Ectodermal cell (in vitro differentiated cells): ENCODE data around the gene ZNF10.

Source experiments
- H3K27ac ChIP-seq: 2 replicates; pipeline ENCODE4 v1.7.0; 2013; ENCODE audit warnings: mild to moderate bottlenecking, low read depth, low read length; ENCODE audit not compliant: insufficient read depth, poor library complexity, severe bottlenecking
- H3K27me3 ChIP-seq: 2 replicates; pipeline ENCODE4 v1.7.0; 2013; ENCODE audit warnings: mild to moderate bottlenecking, low read length; ENCODE audit not compliant: insufficient read depth, control insufficient read depth, poor library complexity, severe bottlenecking
- H3K36me3 ChIP-seq: one replicate; pipeline ENCODE4 v1.7.0; 2013; ENCODE audit warnings: low read length; ENCODE audit not compliant: control insufficient read depth, insufficient read depth
- H3K4me1 ChIP-seq: one replicate; pipeline ENCODE4 v1.7.0; 2013; ENCODE audit warnings: low read length; ENCODE audit not compliant: control insufficient read depth, insufficient read depth
- H3K4me3 ChIP-seq: 2 replicates; pipeline ENCODE4 v1.7.0; 2013; ENCODE audit warnings: low read depth, low read length, control low read depth; ENCODE audit not compliant: insufficient read depth
- H3K9me3 ChIP-seq: 2 replicates; pipeline ENCODE4 v1.7.0; 2013; ENCODE audit warnings: mild to moderate bottlenecking, low read length, moderate library complexity; ENCODE audit not compliant: control insufficient read depth
- WGBS, 2 experiments: methylation state at CpG; one replicate each; pipeline ENCODE4 v1.1.7; 2013; ENCODE audit warnings: missing lambda C conversion rate in 2 of 2; 5-methylcytosine and 5-hydroxymethylcytosine counted together

Gene ZNF10

GRCh38 chr12:133129368-133130037 is 924 bp upstream of the ZNF10 start:
- H3K4me1 ChIP-seq: no peaks in the 10 kb centered on the region
- peaks cover 50% of the 10 kb centered on the region for H3K36me3 ChIP-seq
- H3K27me3 ChIP-seq: no peaks in the 10 kb centered on the region
- WGBS, 2 experiments: 31 to 35% methylated on average over 24 to 26 of the region's 26 CpGs
- peaks cover 13% of the 10 kb centered on the region for H3K9me3 ChIP-seq
- peak overlapping the region; percentile 95 for H3K27ac ChIP-seq
- H3K4me3 ChIP-seq: peak overlapping the region; percentile 86

DNA sequence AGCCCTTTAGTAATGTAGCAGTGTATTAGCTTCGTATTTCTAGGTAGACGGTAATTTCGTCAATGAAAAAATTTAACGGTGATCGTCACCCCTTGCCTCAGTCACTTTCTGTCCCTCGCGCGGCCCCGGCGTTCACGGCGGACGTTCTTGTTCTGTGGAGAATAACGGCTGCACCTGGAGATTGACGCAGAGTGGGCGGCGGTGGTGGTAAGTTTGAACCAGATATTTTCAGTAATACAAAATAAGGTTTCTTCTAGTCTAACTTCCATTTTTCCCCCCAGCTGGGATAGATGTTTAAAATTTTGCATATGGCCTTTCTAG is 341 bp downstream of the ZNF10 start:
- H3K36me3 ChIP-seq: peaks cover 51% of the 10 kb centered on the region

DNA sequence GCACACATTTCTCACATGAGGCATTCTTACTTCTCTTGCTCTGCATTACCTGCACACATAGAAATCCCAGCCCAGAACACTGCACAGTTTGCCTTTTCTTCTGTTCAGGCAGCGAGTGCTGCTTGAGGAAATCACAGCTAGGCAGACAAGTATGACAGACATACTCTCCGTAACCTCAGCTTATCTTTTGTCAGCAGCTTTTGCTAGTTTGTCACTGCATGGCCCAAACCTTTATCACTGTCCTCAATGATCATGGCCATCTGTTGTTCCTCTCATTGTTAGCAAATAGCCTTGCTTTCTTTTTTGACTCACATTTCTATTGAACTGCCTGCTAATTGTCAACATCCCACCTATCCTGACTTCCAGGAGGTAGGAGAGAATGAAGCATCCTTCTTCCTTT is 5.3 kb downstream of the ZNF10 start:
- no peaks in the 10 kb centered on the region for H3K27me3 ChIP-seq
- H3K9me3 ChIP-seq: peaks cover 15% of the 10 kb centered on the region
- peaks cover 77% of the 10 kb centered on the region for H3K36me3 ChIP-seq
- H3K4me1 ChIP-seq: no peaks in the 10 kb centered on the region
- no peak overlapping the region for H3K4me3 ChIP-seq
- WGBS, 2 experiments: 93 to 95% methylated on average over 2 of the region's 2 CpGs
- no peak overlapping the region for H3K27ac ChIP-seq

More for the DNA sequence above, 341 bp downstream of the ZNF10 start:
- H3K4me3 ChIP-seq: peak overlapping the region; percentile 86
- H3K4me1 ChIP-seq: no peaks in the 10 kb centered on the region
- WGBS, 2 experiments: 3 to 4% methylated on average over 14 to 15 of the region's 17 CpGs
- peak overlapping the region; percentile 95 for H3K27ac ChIP-seq
- peaks cover 9% of the 10 kb centered on the region for H3K9me3 ChIP-seq
- no peaks in the 10 kb centered on the region for H3K27me3 ChIP-seq

- Histone ChIP-seq H3K9me3 (peaks cover 9% of the 10 kb centered on the region), H3K36me3 (peaks cover 77% of the 10 kb centered on the region)
- WGBS, 2 experiments: 87 to 98% methylated on average over 2 of the region's 2 CpGs
Measured at GRCh38 chr12:133145981-133146380, 15.6 kb downstream of the ZNF10 start.

GRCh38 chr12:133156125-133156690 is 25.8 kb downstream of the ZNF10 start:
- peaks cover 66% of the 10 kb centered on the region for H3K36me3 ChIP-seq
- H3K9me3 ChIP-seq: peaks cover 15% of the 10 kb centered on the region
- H3K4me3 ChIP-seq: no peak overlapping the region
- H3K27ac ChIP-seq: no peak overlapping the region
- no peaks in the 10 kb centered on the region for H3K4me1 ChIP-seq
- 93 to 100% methylated on average over 1 to 2 of the region's 2 CpGs for WGBS, 2 experiments
- no peaks in the 10 kb centered on the region for H3K27me3 ChIP-seq

More at GRCh38 chr12:133145981-133146380, 15.6 kb downstream of the ZNF10 start:
- Histone ChIP-seq H3K4me3 (no peak overlapping the region), H3K27ac (no peak overlapping the region), H3K27me3 (no peaks in the 10 kb centered on the region), H3K4me1 (no peaks in the 10 kb centered on the region)

DNA sequence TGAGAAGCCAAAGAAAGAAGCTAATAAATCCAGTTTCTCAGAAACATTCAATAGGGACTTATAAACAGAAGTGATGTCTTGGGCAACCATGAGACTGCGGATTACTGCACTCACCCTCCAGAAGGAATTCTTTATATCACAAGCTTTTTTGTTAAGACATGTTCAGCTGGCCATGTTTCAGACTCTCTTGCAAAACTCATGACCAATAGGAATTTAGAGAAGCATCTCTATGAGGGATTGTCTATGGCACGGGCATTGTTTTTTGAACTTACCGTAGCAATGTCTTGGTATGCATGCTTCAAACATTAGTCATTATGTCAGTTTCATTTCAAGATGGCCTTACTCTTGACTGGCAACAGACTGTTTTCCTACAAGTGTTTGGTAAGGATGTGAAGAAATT is 35.3 kb downstream of the ZNF10 start:
- no peaks in the 10 kb centered on the region for H3K4me1 ChIP-seq
- H3K36me3 ChIP-seq: no peaks in the 10 kb centered on the region
- no peak overlapping the region for H3K4me3 ChIP-seq
- WGBS, 2 experiments: 88 to 93% methylated on average over 3 of the region's 3 CpGs
- no peak overlapping the region for H3K27ac ChIP-seq
- peaks cover 6% of the 10 kb centered on the region for H3K9me3 ChIP-seq
- H3K27me3 ChIP-seq: no peaks in the 10 kb centered on the region

DNA sequence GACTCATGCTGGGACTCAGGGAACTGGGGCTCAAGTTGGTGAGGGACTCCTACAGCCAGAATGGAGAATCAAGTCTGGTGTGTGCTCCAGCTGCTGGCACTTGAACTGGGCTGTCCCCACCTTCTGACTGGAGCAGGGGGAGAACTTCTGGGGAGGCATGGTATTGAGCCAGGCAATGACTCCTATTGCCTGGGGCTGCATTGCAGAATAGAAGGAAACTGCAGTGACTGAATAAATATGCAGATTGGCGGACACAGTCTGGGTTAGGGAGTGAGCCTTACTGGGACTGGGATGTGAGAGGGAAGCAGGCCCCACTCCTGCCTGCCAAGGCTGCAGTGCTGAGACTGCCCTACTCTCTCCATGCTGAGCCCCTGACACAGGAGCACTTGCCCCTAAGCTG is 42.1 kb downstream of the ZNF10 start:
- peaks cover 4% of the 10 kb centered on the region for H3K9me3 ChIP-seq
- 78 to 90% methylated on average over 1 of the region's 1 CpG for WGBS, 2 experiments
- H3K27ac ChIP-seq: no peak overlapping the region
- no peaks in the 10 kb centered on the region for H3K36me3 ChIP-seq
- H3K27me3 ChIP-seq: no peaks in the 10 kb centered on the region
- H3K4me1 ChIP-seq: no peaks in the 10 kb centered on the region
- H3K4me3 ChIP-seq: no peak overlapping the region

- 67 to 93% methylated on average over 1 of the region's 1 CpG for WGBS, 2 experiments
Measured at GRCh38 chr12:133174901-133175300, 44.5 kb downstream of the ZNF10 start.

GRCh38 chr12:133180669-133181068 is 50.2 kb downstream of the ZNF10 start:
- 86 to 98% methylated on average over 7 to 8 of the region's 8 CpGs for WGBS, 2 experiments
- Histone ChIP-seq H3K4me3 (no peak overlapping the region), H3K27me3 (no peaks in the 10 kb centered on the region), H3K4me1 (no peaks in the 10 kb centered on the region), H3K9me3 (peaks cover 7% of the 10 kb centered on the region), H3K36me3 (peaks cover 33% of the 10 kb centered on the region), H3K27ac (no peak overlapping the region)

More at GRCh38 chr12:133174901-133175300, 44.5 kb downstream of the ZNF10 start:
- Histone ChIP-seq H3K36me3 (no peaks in the 10 kb centered on the region), H3K9me3 (peaks cover 4% of the 10 kb centered on the region), H3K27me3 (no peaks in the 10 kb centered on the region), H3K4me1 (no peaks in the 10 kb centered on the region), H3K4me3 (no peak overlapping the region), H3K27ac (no peak overlapping the region)

DNA sequence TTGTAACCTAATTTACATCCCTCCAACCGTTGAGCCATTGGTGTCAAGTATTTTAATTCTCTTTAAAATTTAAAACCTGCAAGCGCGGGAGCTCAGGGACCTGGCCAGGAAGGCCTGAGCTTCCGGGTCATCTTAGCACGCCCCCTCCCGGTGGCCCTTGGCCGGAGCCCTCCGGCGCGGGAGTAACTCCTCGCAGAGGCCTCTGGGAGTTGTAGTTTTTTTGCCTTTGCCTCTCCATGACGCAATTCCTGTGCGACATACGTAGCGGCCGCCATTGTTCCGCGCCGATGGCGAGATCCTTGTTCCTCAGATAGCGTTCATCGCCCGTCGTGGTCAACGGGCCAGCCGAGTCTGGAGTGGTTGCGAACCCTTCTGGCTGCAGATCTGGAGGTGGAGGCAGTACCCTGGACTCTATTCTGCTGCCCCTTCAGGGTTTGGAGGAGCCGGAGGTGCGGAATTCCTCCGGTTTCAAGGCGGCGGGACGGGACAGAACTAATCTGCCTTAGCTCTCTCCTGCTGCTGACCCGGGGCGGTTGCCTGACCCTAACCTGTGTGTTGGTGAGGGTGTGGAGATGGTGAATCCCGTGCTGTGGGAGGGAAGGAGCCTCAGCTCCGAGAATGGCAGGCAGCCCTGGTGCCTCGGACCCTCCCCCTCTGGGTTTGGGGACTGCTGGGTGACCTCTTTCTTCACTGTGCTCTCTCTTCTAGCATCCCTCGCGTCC is 51.0 kb downstream of the ZNF10 start, which contains the start of gene ZNF268:
ZNF268 (plus strand) TSS at position 258 of the 722 bp plus-strand sequence. CDS start 503 bp downstream, outside the sequence.
- Histone ChIP-seq H3K4me1 (no peaks in the 10 kb centered on the region), H3K27me3 (no peaks in the 10 kb centered on the region), H3K27ac (peak within 1 kb of the TSS; percentile 53), H3K36me3 (peaks cover 39% of the 10 kb centered on the region), H3K9me3 (peaks cover 5% of the 10 kb centered on the region), H3K4me3 (peak within 1 kb of the TSS; percentile 98)
- WGBS, 2 experiments: 1 to 2% methylated on average over 40 of the region's 40 CpGs
